ENCODE measurements around the gene CARS2. TPM values are rescaled to one million over a fixed set of nuclear protein-coding genes. Genes with fewer than 3 reads are reported as not detected.
"Not testable (repeated sequence)": the region's sequence is repeated elsewhere in the genome, so short reads cannot be mapped to it uniquely, and the experiment has no call there.

Gene CARS2
- polyA plus RNA-seq, 10 donors, result 35.8 to 61.4 (median 47.4) TPM

DNA sequence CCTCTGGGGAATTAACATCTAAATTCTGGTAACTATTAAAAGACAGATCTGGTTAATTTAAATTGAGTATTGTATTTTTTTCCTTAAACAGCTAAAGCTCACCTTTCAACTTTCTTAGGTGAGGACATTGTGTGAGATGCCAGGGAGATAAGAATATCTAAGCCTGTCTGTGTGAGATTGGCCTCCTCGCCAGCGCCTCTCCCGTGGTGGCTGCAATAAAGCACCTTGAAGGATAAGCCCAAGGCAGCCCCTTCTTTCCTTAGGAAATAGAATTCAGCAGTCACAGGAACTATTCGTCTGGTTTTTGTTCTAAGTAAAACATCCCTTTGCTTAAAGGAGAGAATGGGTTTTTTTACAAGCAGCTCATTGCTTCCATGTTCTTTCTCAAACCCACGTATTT, 66.0 kb downstream of the CARS2 start:
- DNase-seq, result no peak

GRCh38 chr13:110638814-110639806, 66.8 kb downstream of the CARS2 start:
- no peak for DNase-seq

- no peak for DNase-seq
These were observed 67.7 kb downstream of the CARS2 start for GRCh38 chr13:110638257-110638656.

DNA sequence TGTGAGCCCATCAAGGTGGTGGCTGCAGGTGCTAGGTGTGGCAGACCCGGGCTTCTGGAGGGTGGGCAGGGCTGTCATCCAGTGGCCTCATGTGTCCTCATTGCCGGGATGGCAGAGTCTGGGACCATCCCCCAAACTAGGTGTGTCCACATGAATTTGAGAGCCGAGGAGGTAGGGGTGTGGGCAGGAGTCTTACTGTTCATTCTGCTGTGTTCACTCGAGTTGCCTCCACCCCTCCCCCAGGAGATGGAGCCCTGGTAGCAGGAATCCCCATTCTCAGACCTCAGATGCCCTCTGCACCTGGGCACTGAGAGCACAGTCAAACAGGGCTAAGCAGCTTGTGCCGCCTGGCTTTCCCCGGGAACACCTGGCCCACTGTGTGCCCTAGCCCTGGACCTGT, 68.2 kb downstream of the CARS2 start:
- DNase-seq, result no peak

DNA sequence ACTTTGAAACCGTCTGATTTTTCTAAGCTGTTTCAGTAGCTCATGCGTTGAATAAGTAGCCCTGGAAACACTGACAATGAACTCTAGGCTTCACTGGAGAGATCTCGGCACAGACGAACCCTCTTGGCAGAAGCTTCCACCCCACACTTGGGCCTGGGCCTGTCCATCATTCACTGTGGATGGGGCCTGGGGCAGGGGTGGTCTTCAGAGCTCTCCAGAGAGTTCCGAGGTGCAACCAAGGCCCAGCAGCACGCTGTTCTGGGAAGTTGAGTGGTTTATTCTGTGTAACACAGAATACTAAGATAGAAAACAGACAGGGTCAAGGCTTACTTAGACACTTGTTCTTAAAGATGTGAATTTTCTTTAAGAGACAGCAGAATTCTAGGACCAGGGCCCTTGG, 68.6 kb downstream of the CARS2 start:
- no peak for DNase-seq

- no peak for DNase-seq
These were observed 69.2 kb downstream of the CARS2 start for GRCh38 chr13:110636701-110637201.

DNA sequence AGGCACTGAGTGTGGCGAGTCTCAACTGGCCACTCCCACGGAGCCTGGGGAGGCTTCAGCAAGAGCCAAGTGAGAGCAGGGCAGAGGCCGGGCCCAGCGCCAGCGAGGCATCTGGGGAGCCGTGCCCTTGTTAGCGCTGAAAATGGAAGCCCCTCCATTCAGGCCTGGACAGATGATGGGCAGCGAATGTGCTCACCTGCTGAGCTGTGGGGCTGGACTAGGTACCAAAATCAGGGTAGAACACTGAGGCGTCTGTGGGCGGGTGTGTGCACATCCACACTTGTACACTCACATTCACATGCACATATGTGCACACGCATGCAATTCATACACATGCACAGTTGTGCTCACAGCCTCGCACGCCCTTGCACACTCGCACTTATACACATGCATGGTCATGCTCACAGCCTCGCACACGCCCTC, 69.9 kb downstream of the CARS2 start:
- no peak for DNase-seq

GRCh38 chr13:110635405-110636002, 70.4 kb downstream of the CARS2 start:
- no peak for DNase-seq

DNA sequence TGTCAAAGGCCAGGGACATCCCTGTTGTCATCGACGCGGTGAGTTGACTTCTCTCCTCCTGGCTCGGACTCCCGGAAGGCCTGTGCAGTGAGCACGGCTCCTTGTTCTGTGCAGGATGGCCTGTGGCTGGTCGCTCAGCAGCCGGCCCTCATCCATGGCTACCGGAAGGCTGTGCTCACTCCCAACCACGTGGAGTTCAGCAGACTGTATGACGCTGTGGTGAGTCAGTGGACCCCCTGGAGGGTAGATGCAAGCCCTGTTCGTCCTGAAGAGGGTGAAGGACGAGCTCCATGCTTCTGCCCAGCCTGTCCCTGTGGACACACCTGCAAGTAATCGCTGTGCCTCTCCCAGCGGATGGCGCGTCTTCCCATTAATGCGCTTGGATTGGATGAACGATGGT, 71.4 kb downstream of the CARS2 start:
- DNase-seq, result peak in 1 of 3 donors; percentile 11

- DNase-seq, result no peak
These were observed 72.1 kb downstream of the CARS2 start for GRCh38 chr13:110633776-110634175.

- DNase-seq, result not testable (repeated sequence)
These were observed 73.7 kb downstream of the CARS2 start for GRCh38 chr13:110632255-110632654.

DNA sequence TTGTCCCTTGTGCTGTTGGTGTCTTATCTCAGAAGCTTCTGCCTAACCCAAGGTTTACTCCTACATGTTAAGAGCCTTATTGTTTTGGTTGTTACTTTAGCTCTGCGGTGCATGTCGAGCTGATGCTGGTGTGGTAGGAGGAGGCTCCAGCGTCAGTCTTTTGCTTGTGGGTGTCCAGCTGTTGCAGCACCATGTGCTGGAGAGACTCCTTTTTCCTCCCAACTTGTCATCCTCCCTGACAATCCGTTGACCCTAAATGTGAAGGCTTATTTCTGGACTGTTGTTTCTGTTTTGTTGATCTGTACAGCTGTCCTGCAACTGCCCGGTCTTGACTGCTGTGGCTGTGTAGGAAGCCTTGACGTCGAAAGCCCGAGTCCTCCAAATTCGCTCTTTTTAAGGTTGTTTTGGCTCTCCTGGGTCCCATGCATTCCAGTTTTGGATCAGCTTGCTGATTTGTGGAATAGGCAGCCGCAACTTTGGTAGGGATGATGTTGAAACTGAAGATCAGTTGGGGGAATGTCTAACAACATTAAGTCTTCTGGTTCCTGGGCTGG, 75.3 kb downstream of the CARS2 start:
- no peak for DNase-seq

- no peak for DNase-seq
These were observed 76.2 kb downstream of the CARS2 start for GRCh38 chr13:110629735-110630134.

DNA sequence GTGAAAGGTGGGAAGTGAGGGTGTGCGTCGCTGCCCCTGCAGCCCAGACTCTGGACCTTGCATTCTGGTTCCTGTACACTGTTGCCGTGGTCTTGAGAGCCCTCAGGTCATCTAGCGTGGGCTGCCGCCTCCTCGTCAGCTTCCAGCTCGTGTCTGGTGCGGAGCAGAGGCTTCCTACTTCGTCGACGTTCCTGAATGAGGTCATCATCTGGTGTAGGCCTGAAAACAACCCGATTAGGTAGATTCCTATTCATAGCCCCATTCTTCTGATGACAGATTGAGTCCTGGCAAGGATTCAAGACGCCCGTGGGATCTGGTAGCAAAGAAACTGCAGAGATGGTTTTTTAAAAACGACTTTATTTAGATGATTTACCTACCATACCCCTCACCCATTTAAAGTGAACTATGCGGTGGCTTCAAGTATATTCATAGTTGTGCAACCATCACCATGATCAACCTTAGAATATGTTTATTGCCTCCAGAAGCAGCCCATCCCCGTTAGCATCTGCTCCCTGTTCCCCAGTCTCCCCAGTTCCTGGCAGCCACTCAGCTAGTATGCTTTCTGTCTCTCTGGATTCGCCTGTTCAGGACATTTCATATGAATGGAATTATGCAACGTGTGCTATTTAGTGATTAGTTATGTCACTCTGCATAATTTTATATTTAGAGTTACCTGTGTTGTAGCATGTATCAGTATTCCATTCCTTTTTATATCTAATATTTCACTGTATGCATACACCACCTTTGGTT, 76.8 kb downstream of the CARS2 start:
- DNase-seq, result no peak

DNA sequence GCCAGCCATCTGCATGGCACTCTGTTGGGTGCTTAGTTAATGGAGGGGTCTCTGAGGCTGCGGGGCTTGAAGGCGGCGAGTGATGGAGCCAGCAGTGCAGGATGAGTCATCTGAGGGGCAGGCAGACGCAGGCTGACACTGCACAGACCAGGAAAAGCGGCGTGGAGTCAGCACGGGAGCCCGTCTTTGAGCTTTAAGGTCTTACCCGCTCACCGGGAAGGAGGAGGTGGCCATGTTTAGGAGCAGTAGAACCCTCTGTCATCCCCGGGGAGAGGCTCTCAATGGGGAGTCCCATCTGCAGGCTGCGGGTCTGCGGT, 77.5 kb downstream of the CARS2 start:
- DNase-seq, result no peak

DNA sequence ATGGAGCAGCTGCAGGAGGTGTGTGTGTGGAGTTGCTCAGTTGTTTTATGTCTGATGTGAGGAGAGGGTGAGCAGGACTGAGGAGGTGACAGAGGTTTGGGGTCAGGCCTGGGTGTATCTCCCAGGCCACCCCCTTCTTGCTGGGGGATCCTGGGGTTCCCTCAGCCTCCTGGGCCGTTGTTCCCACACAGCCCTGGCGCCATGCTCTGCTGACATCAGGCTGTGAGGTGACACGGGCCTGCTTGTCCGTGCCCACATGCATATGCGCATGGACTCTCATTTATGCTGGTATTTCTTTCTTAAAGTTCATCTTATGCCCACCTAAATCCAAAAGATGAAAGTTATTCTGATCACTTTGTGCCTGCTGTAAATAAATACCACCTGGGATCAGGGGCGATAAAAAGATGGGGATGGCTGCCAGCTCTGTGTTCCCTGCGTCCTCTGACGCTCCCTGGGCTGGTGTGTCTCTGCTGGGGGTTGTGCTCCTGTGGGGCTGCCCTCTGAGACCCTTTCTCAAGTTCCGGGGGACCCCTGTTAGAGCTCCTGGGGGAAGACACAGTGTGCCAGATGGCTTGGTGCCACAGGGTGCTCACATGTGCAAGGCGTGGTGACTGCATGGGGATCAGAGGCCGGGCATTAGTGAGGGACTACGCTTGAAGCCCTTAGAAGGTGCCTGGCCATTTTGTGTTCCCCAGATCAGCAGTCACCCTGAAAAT, 78.0 kb downstream of the CARS2 start:
- no peak for DNase-seq

DNA sequence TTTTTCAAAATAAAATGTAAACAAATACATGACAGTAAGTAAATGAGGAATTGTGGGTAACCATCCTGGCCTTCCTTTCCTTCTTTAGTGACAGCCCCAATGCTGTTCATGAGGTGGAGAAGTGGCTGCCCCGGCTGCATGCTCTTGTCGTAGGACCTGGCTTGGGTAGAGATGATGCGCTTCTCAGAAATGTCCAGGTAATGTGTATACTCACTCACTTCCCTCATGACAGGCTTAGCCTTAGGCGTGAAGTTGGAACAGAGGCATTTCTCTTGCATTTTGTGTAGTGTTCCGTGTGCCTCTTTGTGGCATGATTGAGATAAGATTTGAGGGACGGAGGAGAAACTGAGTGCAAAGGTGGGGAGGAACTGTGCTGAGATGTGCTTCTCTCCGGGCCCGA, 78.6 kb downstream of the CARS2 start:
- no peak for DNase-seq

DNA sequence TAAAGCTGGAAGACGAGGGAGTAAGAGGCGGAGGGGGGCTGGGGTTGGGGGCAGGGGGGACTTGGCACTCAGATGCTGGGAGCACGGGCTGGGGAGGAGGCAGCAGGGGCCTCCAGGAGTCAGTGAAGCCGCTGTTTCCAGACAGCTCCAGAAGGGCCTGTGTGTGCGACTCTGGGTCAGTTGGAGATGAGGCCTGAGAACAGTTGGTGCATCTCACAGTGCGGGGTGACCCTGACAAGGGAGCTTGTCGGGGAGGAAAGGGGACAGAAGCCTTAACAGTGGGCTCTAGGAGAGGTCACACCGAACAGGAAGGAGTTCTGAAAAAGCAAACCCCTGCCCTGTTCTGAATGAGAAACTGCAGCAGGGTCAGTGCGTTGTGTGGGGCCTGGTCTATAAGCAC, 79.4 kb downstream of the CARS2 start:
- no peak for DNase-seq

DNA sequence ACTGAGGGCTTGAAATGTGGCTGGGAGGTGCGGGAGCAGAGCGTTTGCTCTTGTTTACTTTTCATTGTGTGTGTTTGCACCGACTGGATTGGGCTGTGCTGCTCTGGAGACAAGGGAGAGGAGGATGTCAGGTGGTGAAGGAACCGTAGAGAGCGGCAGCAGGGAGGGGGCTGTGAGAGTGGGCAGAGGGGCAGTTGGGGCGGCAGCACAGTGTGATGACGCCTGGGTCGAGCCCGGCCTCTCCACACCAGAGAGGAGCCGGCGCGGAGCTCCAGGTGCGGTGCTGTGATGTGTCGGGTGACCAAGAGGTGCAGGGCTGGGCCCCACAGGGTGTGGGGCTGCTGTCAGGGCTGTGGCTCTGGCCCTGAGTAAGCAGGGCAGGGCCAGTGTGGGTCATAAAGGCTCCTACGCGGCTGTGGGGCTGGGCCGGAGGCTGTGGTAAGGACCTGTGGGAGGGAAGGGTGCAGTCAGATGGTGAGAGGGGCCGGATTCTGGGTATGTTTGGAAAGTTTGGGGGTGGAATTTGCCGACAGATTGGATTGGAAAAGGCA, 80.1 kb downstream of the CARS2 start:
- no peak for DNase-seq

GRCh38 chr13:110624766-110625756, 80.9 kb downstream of the CARS2 start:
- no peak for DNase-seq
